Tibial artery (tissue), 4 donors: ENCODE measurements around the gene FAM3B.

Experiments
- DNase-seq, 2 donors: peaks; one replicate each; pipeline ENCODE4 v3.0.0-alpha.2; 2019
- H3K27ac ChIP-seq, 2 donors: fragments of 200-600 bp; sonication (generic) in 1 of 2; 1 replicate in 1 of 2; 2 replicates in 1 of 2; pipeline ENCODE4 v1.5.1; 2018 to 2019; ENCODE audit warnings: mild to moderate bottlenecking in 1 of 2
- H3K27me3 ChIP-seq, 2 donors: fragments of 200-600 bp; sonication (generic) in 1 of 2; one replicate each; pipeline versions ENCODE4 v1.5.1 to v1.6.0; 2016 to 2019
- H3K36me3 ChIP-seq, 3 donors: fragments of 200-600 bp; sonication (generic) in 2 of 3; one replicate each; pipeline ENCODE4 v1.5.1; 2016 to 2019; ENCODE audit warnings: mild to moderate bottlenecking in 2 of 3
- H3K4me1 ChIP-seq, 4 donors: fragments of 200-600 bp; sonication (generic) in 2 of 4; 1 replicate in 3 of 4; 2 replicates in 1 of 4; pipeline ENCODE4 v1.5.1; 2016 to 2019
- H3K4me3 ChIP-seq, 2 donors: fragments of 200-600 bp; sonication (generic) in 1 of 2; 1 replicate in 1 of 2; 2 replicates in 1 of 2; pipeline ENCODE4 v1.5.1; 2018 to 2019; ENCODE audit warnings: mild to moderate bottlenecking in 2 of 2
- H3K9me3 ChIP-seq, 3 donors: fragments of 200-600 bp; sonication (generic) in 1 of 3; one replicate each; pipeline ENCODE4 v1.5.1; 2016 to 2019
- intact Hi-C: fragments of 100-400 bp; cut with DNase I; formaldehyde crosslinking; loops from one replicate; pipeline ENCODE4 v1.15.0; 2023; ENCODE audit warnings: low total_unique reads
- TF ChIP-seq, protein P1 (sequence below), 2 experiments: fragments of 200-600 bp in 1 of 2; fragments of 450-650 bp in 1 of 2; IDR thresholded peaks; one replicate each; pipeline ENCODE4 v1.5.1; 2017 to 2019; ENCODE audit warnings: antibody characterized with exemption in 2 of 2, mild to moderate bottlenecking in 1 of 2, moderate library complexity in 1 of 2

FAM3B gene

DNA sequence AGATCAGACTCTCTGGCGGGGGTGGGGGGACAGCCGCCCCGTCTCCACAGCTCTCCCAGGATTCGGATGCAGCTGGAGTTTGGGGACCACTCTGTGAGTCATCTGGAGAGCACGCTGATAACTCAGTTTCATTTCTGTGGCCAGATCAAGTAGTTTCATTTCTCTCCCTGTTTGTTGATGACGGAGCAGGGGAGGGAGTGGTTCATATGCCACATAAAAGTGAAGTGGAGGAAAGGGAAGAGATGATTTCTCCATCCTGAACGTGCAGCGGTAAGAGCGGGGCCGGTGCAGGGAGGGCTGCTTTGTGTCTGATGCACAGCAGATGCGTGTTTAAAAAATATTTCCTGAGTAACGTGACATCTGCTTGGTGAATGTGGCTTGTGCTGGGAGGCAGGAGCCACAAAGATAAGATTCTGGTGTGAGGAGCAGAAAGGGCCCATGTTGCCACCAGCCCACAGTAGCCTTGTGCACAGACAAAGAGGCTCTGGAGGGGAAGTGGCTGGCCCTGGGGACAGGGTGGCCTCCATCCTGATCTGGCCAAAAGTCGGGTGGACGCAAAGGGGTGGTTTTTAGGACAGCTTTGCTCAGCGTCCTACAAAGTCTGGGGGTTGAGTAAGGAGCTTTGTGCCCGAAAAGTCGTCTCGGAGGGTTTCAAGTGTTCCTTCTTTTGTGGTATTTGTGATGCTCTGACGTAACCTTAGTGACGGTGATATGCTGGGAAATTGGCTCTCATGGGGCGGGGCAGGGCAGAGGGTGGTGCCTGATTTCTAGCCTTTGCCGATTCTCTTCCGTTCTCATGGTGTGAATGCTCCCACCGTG is 45.4 kb downstream of the FAM3B start, which contains the start of gene MX2:
MX2 (plus strand) TSS at position 242 of the 819 bp plus-strand sequence. CDS start 14,880 bp downstream, outside the sequence.
- H3K4me1 ChIP-seq: peaks cover 0 to 11% (median 0%) of the 10 kb centered on the region in 4 donors
- peak; percentile 71 to 78 for DNase-seq
- H3K4me3 ChIP-seq: peak within 1 kb of the TSS; percentile 35 to 38
- H3K27ac ChIP-seq: peak within 1 kb of the TSS; percentile 40 to 51
- no peaks in the 10 kb centered on the region for H3K36me3 ChIP-seq
- intact Hi-C loops: no loop called here
- TF ChIP-seq, protein P1, sequence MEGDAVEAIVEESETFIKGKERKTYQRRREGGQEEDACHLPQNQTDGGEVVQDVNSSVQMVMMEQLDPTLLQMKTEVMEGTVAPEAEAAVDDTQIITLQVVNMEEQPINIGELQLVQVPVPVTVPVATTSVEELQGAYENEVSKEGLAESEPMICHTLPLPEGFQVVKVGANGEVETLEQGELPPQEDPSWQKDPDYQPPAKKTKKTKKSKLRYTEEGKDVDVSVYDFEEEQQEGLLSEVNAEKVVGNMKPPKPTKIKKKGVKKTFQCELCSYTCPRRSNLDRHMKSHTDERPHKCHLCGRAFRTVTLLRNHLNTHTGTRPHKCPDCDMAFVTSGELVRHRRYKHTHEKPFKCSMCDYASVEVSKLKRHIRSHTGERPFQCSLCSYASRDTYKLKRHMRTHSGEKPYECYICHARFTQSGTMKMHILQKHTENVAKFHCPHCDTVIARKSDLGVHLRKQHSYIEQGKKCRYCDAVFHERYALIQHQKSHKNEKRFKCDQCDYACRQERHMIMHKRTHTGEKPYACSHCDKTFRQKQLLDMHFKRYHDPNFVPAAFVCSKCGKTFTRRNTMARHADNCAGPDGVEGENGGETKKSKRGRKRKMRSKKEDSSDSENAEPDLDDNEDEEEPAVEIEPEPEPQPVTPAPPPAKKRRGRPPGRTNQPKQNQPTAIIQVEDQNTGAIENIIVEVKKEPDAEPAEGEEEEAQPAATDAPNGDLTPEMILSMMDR (IDR thresholded peaks at IDR 0.05): no peak
- H3K27me3 ChIP-seq: no peaks in the 10 kb centered on the region
- no peaks in the 10 kb centered on the region for H3K9me3 ChIP-seq

GRCh38 chr21:41362605-41363369 is 46.2 kb downstream of the FAM3B start:
- Histone ChIP-seq H3K36me3 (no peaks in the 10 kb centered on the region), H3K27me3 (no peaks in the 10 kb centered on the region), H3K4me1 (peaks cover 0 to 11% (median 0%) of the 10 kb centered on the region in 4 donors), H3K4me3 (peak overlapping the region; percentile 35 to 38), H3K9me3 (no peaks in the 10 kb centered on the region), H3K27ac (peak overlapping the region in 1 of 2 donors; percentile 51)
- intact Hi-C loops: no loop called here
- TF ChIP-seq, protein P1 (IDR thresholded peaks at IDR 0.05): no peak
- DNase-seq: no peak

DNA sequence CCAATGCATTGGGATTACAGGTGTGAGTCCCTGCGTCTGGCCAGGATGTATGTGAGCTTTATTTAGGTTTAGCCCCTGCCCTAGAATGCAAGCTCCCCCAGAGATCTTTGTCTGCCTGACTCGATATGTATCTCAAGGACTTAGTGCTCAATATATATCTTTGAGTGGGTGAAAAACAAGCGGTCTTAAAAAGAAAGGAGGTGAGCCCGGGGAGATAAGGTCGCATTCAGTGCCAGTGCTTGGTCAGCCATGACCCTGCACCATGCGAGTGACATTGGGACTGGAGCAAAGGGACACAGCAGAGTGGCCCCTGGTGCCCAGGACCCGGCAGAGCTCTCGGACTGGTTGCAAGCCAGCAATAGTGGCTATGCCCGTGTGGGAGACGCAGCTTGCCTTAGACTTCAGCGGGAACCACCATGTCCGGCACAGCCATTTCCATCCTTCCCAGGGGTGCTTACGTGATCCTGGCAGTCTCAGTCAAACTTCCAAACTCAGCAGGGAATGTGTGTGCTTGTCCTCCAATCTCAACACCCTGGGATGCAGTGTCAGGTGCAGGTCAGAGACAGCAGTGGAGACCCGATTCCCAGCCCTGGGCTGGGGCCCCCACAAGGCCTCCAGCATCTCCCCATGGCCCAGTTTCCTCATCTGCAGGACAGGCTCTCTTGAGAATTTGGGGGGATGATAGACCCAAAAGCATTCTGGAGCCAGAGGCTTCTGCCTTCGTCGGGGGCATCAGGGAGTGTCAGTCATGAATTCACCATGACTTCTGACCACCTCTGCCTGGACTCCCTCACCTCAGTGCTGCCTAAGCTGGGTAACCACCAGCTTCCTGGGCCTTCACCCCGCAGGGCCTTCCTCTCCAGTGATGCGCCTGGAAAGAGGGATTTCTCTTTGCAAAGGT is 47.0 kb downstream of the FAM3B start:
- Histone ChIP-seq H3K4me3 (no peak overlapping the region), H3K27ac (no peak overlapping the region), H3K27me3 (no peaks in the 10 kb centered on the region), H3K36me3 (no peaks in the 10 kb centered on the region), H3K4me1 (peaks cover 0 to 11% (median 0%) of the 10 kb centered on the region in 4 donors), H3K9me3 (no peaks in the 10 kb centered on the region)
- TF ChIP-seq, protein P1 (IDR thresholded peaks at IDR 0.05): no peak
- DNase-seq: peak in 1 of 2 donors; percentile 11
- intact Hi-C loops: no loop called here

DNA sequence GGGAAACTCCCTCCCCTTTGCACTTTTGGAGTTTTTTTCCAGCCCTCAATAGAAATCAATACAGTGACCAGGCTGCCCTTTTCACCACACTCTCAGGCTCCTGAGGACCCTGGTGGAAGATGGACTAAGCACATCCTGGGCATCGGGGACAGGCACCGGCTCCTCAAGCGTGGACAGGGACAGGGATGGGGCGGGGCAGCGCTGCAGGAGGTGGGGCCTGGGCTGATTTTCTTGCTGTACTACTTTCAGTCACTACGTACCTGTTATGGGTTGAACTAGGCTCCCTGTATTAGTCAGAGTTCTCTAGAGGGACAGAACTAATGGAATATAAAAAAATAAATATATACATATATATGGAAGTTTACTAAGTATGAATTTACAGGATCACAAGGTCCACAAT is 47.7 kb downstream of the FAM3B start:
- Histone ChIP-seq H3K4me1 (peaks cover 0 to 17% (median 4%) of the 10 kb centered on the region in 4 donors), H3K36me3 (no peaks in the 10 kb centered on the region), H3K27me3 (no peaks in the 10 kb centered on the region), H3K27ac (no peak overlapping the region), H3K9me3 (no peaks in the 10 kb centered on the region), H3K4me3 (no peak overlapping the region)
- intact Hi-C loops: no loop called here
- TF ChIP-seq, protein P1 (IDR thresholded peaks at IDR 0.05): no peak
- peak in 1 of 2 donors; percentile 59 for DNase-seq
